IMR-90 (cell line): Measurements from ENCODE around the gene KLHL2. TPM values are rescaled to one million over a fixed set of nuclear protein-coding genes. Genes with fewer than 3 reads are reported as not detected.
A peak's percentile ranks its signal among the peaks of the same experiment; 100 is the strongest.

ENCODE experiments used
- ATAC-seq: fragments of 200-7000 bp; cut with Tn5 transposase; 2 replicates; pipeline ENCODE4 v1.9.1; 2020; ENCODE audit warnings: low read depth, mild to moderate bottlenecking, moderate library complexity
- BruUV-seq: library from RNA; stranded (reverse); fragments of 400-500 nt; replicated peaks from 2 replicates; lab custom pipeline; 2021; lab: Mats Ljungman, UMichigan
- CTCF ChIA-PET: fragments of 300-600 bp; formaldehyde crosslinking; extraction: SDS; loops from one replicate; lab custom pipeline; 2021; ENCODE audit warnings: antibody characterized with exemption; lab: Yijun Ruan, JAX
- POLR2A ChIA-PET: fragments of 300-600 bp; sonication (Branson Sonifier 250); formaldehyde crosslinking; loops from one replicate; lab custom pipeline; 2022; ENCODE audit warnings: antibody characterized with exemption; ENCODE audit not compliant: unreplicated experiment; lab: Charles Lee
- DNase-seq: peaks from one replicate; pipeline ENCODE4 v3.0.0; 2013
- H2AFZ ChIP-seq: replicated peaks from 2 replicates; pipeline ENCODE3; 2013; ENCODE audit warnings: low read length, mild to moderate bottlenecking; ENCODE audit not compliant: poor library complexity
- H2AK5ac ChIP-seq: 2 replicates; pipeline ENCODE4 v1.6.1; 2013; ENCODE audit warnings: low read depth, low read length, inconsistent platforms
- H2AK9ac ChIP-seq: replicated peaks from 2 replicates; pipeline ENCODE3; 2013; ENCODE audit warnings: mild to moderate bottlenecking, low read depth, low read length, moderate library complexity; ENCODE audit not compliant: poor library complexity
- H2BK120ac ChIP-seq: 2 replicates; pipeline ENCODE4 v1.6.1; 2013; ENCODE audit warnings: low read depth, low read length, inconsistent platforms
- H2BK15ac ChIP-seq: 3 replicates; pipeline ENCODE4 v1.6.1; 2013; ENCODE audit warnings: low read depth, low read length, inconsistent platforms
- H2BK20ac ChIP-seq: 2 replicates; pipeline ENCODE4 v1.6.1; 2013; ENCODE audit warnings: low read depth, mild to moderate bottlenecking, inconsistent platforms, low read length, moderate library complexity
- H2BK5ac ChIP-seq: 2 replicates; pipeline ENCODE4 v1.6.1; 2013; ENCODE audit warnings: mild to moderate bottlenecking, low read depth, low read length, inconsistent platforms; ENCODE audit not compliant: poor library complexity, severe bottlenecking
- H3K14ac ChIP-seq: replicated peaks from 2 replicates; pipeline ENCODE4 v1.6.1; 2013; ENCODE audit warnings: low read depth, low read length, inconsistent platforms
- H3K18ac ChIP-seq: 2 replicates; pipeline ENCODE4 v1.6.1; 2013; ENCODE audit warnings: low read depth, low read length, control low read depth
- H3K23ac ChIP-seq: 2 replicates; pipeline ENCODE4 v1.6.1; 2013; ENCODE audit warnings: low read depth, low read length, inconsistent platforms
- H3K27ac ChIP-seq: 2 replicates; pipeline ENCODE4 v1.5.1; 2013; ENCODE audit warnings: mild to moderate bottlenecking, control low read depth, low read length; ENCODE audit not compliant: insufficient read depth
- H3K27me3 ChIP-seq: 2 replicates; pipeline ENCODE4 v1.6.1; 2013; ENCODE audit warnings: low read length; ENCODE audit not compliant: control insufficient read depth, insufficient read depth
- H3K36me3 ChIP-seq: 2 replicates; pipeline ENCODE4 v1.6.1; 2013; ENCODE audit warnings: low read length, mixed read lengths; ENCODE audit not compliant: control insufficient read depth, insufficient read depth
- H3K4ac ChIP-seq: 2 replicates; pipeline ENCODE4 v1.6.1; 2013; ENCODE audit warnings: low read depth, low read length, inconsistent platforms
- H3K4me1 ChIP-seq: 2 replicates; pipeline ENCODE4 v1.6.1; 2013; ENCODE audit warnings: low read length, mixed read lengths; ENCODE audit not compliant: control insufficient read depth, insufficient read depth
- H3K4me2 ChIP-seq: 2 replicates; pipeline ENCODE4 v1.6.1; 2013; ENCODE audit warnings: low read depth, mild to moderate bottlenecking, control low read depth, low read length, moderate library complexity
- H3K4me3 ChIP-seq: 2 replicates; pipeline ENCODE4 v1.5.1; 2013; ENCODE audit warnings: low read depth, mild to moderate bottlenecking, control low read depth, low read length, moderate library complexity; ENCODE audit not compliant: insufficient read depth
- H3K56ac ChIP-seq: 2 replicates; pipeline ENCODE4 v1.6.1; 2013; ENCODE audit warnings: low read length, inconsistent platforms; ENCODE audit not compliant: insufficient read depth; ENCODE audit errors: extremely low read depth
- H3K79me1 ChIP-seq, 2 experiments: 2 replicates each; pipeline ENCODE4 v1.6.1; 2013; ENCODE audit warnings: low read length in 2 of 2, inconsistent platforms in 1 of 2, low read depth in 1 of 2
- H3K9ac ChIP-seq: 2 replicates; pipeline ENCODE4 v1.6.1; 2013; ENCODE audit warnings: low read depth, low read length, control low read depth
- H3K9me1 ChIP-seq: 2 replicates; pipeline ENCODE4 v1.6.1; 2013; ENCODE audit warnings: low read length, inconsistent platforms; ENCODE audit not compliant: insufficient read depth
- H3K9me3 ChIP-seq: 2 replicates; pipeline ENCODE4 v1.6.1; 2013; ENCODE audit warnings: low read length; ENCODE audit not compliant: control insufficient read depth, insufficient read depth
- H4K20me1 ChIP-seq: 2 replicates; pipeline ENCODE4 v1.6.1; 2013; ENCODE audit warnings: low read length, inconsistent platforms; ENCODE audit not compliant: insufficient read depth
- H4K5ac ChIP-seq: 2 replicates; pipeline ENCODE4 v1.6.1; 2013; ENCODE audit warnings: mild to moderate bottlenecking, low read depth, low read length, control low read depth
- H4K8ac ChIP-seq, 2 experiments: 2 replicates each; pipeline ENCODE4 v1.6.1; 2013; ENCODE audit warnings: low read depth in 2 of 2, low read length in 2 of 2, control low read depth in 1 of 2, inconsistent platforms in 1 of 2
- H4K91ac ChIP-seq: 2 replicates; pipeline ENCODE4 v1.6.1; 2013; ENCODE audit warnings: low read depth, low read length, inconsistent platforms; ENCODE audit not compliant: insufficient read depth
- CEBPB ChIP-seq: IDR thresholded peaks from 2 replicates; pipeline ENCODE4 v1.6.1; 2012; ENCODE audit warnings: low read depth, low read length, improper control_type of control experiment
- CHD1 ChIP-seq: IDR thresholded peaks from 2 replicates; pipeline ENCODE4 v1.6.1; 2012; ENCODE audit warnings: low read depth, low read length, improper control_type of control experiment
- FOS ChIP-seq: fragments of 150-350 bp; IDR thresholded peaks from 2 replicates; pipeline ENCODE4 v1.6.1; 2016; ENCODE audit warnings: low read depth, low read length
- MAZ ChIP-seq: IDR thresholded peaks from 2 replicates; pipeline ENCODE4 v1.6.1; 2012; ENCODE audit warnings: low read depth, mild to moderate bottlenecking, low read length, improper control_type of control experiment, moderate library complexity, borderline replicate concordance
- MXI1 ChIP-seq: IDR thresholded peaks from 2 replicates; pipeline ENCODE4 v1.6.1; 2012; ENCODE audit warnings: low read depth, mild to moderate bottlenecking, low read length, moderate library complexity, borderline replicate concordance
- NFE2L2 ChIP-seq: fragments of 150-350 bp; IDR thresholded peaks from 2 replicates; pipeline ENCODE4 v1.6.1; 2016; ENCODE audit warnings: low read depth, mild to moderate bottlenecking, low read length
- POLR2A ChIP-seq: IDR thresholded peaks from 2 replicates; pipeline ENCODE4 v1.6.1; 2012; ENCODE audit warnings: mild to moderate bottlenecking, low read depth, low read length
- RAD21 ChIP-seq: IDR thresholded peaks from 2 replicates; pipeline ENCODE4 v1.6.1; 2012; ENCODE audit warnings: low read length, improper control_type of control experiment
- RCOR1 ChIP-seq: IDR thresholded peaks from 2 replicates; pipeline ENCODE4 v1.6.1; 2012; ENCODE audit warnings: mild to moderate bottlenecking, low read length, improper control_type of control experiment; ENCODE audit not compliant: insufficient replicate concordance
- RFX5 ChIP-seq: IDR thresholded peaks from 2 replicates; pipeline ENCODE4 v1.8.0; 2012; ENCODE audit warnings: low read depth, mild to moderate bottlenecking, low read length, moderate library complexity
- SMC3 ChIP-seq: fragments of 150-350 bp; IDR thresholded peaks from 2 replicates; pipeline ENCODE4 v1.6.1; 2016; ENCODE audit warnings: low read depth, mild to moderate bottlenecking, antibody characterized with exemption, low read length, moderate library complexity
- WGBS, 2 experiments: methylation state at CpG; one replicate each; pipeline versions ENCODE4 v1.1.5 to v1.1.7; 2013; ENCODE audit warnings: missing lambda C conversion rate in 2 of 2; ENCODE audit not compliant: insufficient read length in 1 of 2; ENCODE audit errors: extremely low coverage in 2 of 2; 5-methylcytosine and 5-hydroxymethylcytosine counted together
- dilution Hi-C: fragments of 300-500 bp; cut with HindIII; formaldehyde crosslinking; loops from one replicate; pipeline ENCODE4 v1.14.3; 2018; ENCODE audit warnings: low sequenced_read_pairs; ENCODE audit not compliant: unreplicated experiment
- in situ Hi-C: fragments of 300-500 bp; cut with MboI; formaldehyde crosslinking; loops from 3 replicates; pipeline ENCODE4 v1.14.3; 2019; ENCODE audit warnings: low sequenced_read_pairs, inconsistent platforms, mixed read lengths
- intact Hi-C: fragments of 100-400 bp; cut with micrococcal nuclease; formaldehyde crosslinking; loops from 2 replicates; pipeline ENCODE4 v1.10.0; 2022
- polyA plus RNA-seq, 3 experiments: library from polyadenylated mRNA; depleted of rRNA; stranded (reverse); fragments of >200 nt; gene quantifications; 2 replicates each; pipeline ENCODE4 v1.2.3, GENCODE V29; 2012; ENCODE audit warnings: low replicate concordance in 1 of 3
- total RNA-seq: library from RNA; depleted of rRNA; stranded (reverse); fragments of >200 nt; gene quantifications from 2 replicates; pipeline ENCODE4 v1.2.3, GENCODE V29; 2012
- TF ChIP-seq, protein P1 (sequence below): conservative IDR thresholded peaks from 2 replicates; pipeline ENCODE4 v1.5.1; 2012; ENCODE audit warnings: mild to moderate bottlenecking, low read depth, low read length, improper control_type of control experiment
- TF ChIP-seq, protein P2 (sequence below): fragments of 150-350 bp; IDR thresholded peaks from 2 replicates; pipeline ENCODE4 v1.6.1; 2017; ENCODE audit warnings: mild to moderate bottlenecking, antibody characterized with exemption, low read length, low read depth

KLHL2 gene
- total and polyA plus RNA-seq, 2 of the 4 experiments (the other 2 are of a cell fraction) = 11.0 to 12.4 TPM

DNA sequence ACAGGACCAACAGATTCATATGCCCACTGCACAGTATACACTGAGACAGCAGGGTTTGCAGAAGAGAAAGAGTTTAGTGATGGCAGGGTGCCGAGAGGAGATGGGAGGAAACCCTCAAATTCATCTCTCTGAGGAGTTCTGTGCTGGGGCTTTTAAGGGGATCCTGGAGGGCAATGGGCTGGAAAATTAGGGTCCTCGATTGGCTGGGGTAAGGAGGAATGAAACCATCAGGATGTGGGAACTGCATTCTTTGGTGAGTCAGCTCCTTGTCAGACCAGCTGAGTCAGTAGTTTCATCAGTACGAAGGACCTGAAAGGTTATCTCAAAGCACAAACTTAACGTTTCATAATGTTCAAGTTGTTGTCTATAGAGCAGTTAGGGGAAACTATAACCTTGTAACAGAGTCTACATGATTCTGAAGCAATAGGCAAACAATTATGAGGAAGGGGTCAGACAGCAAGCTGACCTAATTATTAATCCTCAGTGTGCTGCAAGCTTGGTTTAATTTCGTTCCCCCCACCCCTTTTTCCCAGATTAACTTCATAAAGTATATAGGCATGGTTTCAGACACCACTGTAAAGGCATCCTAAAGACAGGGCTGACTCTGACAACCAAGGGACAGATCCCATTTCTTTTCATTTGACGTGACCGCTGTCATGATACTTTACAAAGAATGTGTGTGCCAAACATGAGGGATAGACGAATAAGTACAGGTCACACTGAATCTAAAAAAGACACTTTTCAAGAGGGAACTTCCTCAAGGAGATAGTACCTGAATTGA is 118.6 kb downstream of the KLHL2 start:
- in situ Hi-C loops (loop anchor here (25.0 kb wide), 1 partner anchor 114 kb away; the partner anchor contains the start of gene KLHL2), dilution Hi-C loops (no loop called here), intact Hi-C loops (loop anchor here (2.0 kb wide), 1 partner anchor 53 kb away; the partner anchor contains the start of gene CPE)
- no peaks in the 10 kb centered on the region for H3K36me3 ChIP-seq
- H3K79me1 ChIP-seq = peaks cover 6 to 26% of the 10 kb centered on the region in 2 experiments
- ChIA-PET CTCF (interaction anchor here (0.5 to 1.3 kb wide), 2 partner anchors 10 to 46 kb away, joined by 4 to 5 read pairs; no protein-coding TSS in a partner anchor), POLR2A (no interaction called here)
- H3K23ac ChIP-seq = peak overlapping the region; percentile 83
- H2AK5ac ChIP-seq = peak overlapping the region; percentile 77
- peak overlapping the region; percentile 78 for H3K14ac ChIP-seq
- 0 out of 2 replicates have a peak, but pooled peaks cover 4% of the 10 kb centered on the region for H3K9me1 ChIP-seq
- H3K4me3 ChIP-seq = no peak overlapping the region
- H3K9me3 ChIP-seq = no peaks in the 10 kb centered on the region
- no peaks in the 10 kb centered on the region for H3K27me3 ChIP-seq
- DNase-seq = peak; percentile 93
- peak overlapping the region; percentile 60 for H3K56ac ChIP-seq
- peak overlapping the region; percentile 92 for H2BK20ac ChIP-seq
- no TSS peak for BruUV-seq
- H4K5ac ChIP-seq = peak overlapping the region; percentile 13; the same call in 1 of the 2 replicates
- H2AFZ ChIP-seq = peak overlapping the region; percentile 83
- peak overlapping the region; percentile 85 for H3K4ac ChIP-seq
- H4K91ac ChIP-seq = peak overlapping the region; percentile 71
- H2BK15ac ChIP-seq = peak overlapping the region; percentile 90
- H3K18ac ChIP-seq = peak overlapping the region; percentile 85
- H4K20me1 ChIP-seq = no peaks in the 10 kb centered on the region
- peak overlapping the region; percentile 79 for H3K4me2 ChIP-seq
- peak overlapping the region; percentile 11 for H2AK9ac ChIP-seq
- ATAC-seq = peak; percentile 12
- H3K4me1 ChIP-seq = peaks cover 3% of the 10 kb centered on the region; the same call in 1 of the 2 replicates
- H2BK5ac ChIP-seq = peak overlapping the region; percentile 85
- peak overlapping the region; percentile 67 for H3K27ac ChIP-seq
- H4K8ac ChIP-seq = peak overlapping the region; percentile 52 to 71; a peak in 3 of 4 replicates
- no CpG with 5 or more reads among the region's 8 CpGs for WGBS, 2 experiments
- no peak overlapping the region; the same call in 1 of the 2 replicates for H3K9ac ChIP-seq
- H2BK120ac ChIP-seq = peak overlapping the region; percentile 94
- TF ChIP-seq MXI1 (no peak), CHD1 (no peak), SMC3 (no peak), RCOR1 (no peak), MAZ (0 out of 2 replicates have a peak, but pooled peaks have one; percentile 11), NFE2L2 (peak; percentile 71; the same call in 1 of the 2 replicates), CEBPB (peak; percentile 83), FOS (peak; percentile 93), POLR2A (peak; percentile 35; the same call in 1 of the 2 replicates), RFX5 (no peak), RAD21 (no peak)
- TF ChIP-seq, protein P1, sequence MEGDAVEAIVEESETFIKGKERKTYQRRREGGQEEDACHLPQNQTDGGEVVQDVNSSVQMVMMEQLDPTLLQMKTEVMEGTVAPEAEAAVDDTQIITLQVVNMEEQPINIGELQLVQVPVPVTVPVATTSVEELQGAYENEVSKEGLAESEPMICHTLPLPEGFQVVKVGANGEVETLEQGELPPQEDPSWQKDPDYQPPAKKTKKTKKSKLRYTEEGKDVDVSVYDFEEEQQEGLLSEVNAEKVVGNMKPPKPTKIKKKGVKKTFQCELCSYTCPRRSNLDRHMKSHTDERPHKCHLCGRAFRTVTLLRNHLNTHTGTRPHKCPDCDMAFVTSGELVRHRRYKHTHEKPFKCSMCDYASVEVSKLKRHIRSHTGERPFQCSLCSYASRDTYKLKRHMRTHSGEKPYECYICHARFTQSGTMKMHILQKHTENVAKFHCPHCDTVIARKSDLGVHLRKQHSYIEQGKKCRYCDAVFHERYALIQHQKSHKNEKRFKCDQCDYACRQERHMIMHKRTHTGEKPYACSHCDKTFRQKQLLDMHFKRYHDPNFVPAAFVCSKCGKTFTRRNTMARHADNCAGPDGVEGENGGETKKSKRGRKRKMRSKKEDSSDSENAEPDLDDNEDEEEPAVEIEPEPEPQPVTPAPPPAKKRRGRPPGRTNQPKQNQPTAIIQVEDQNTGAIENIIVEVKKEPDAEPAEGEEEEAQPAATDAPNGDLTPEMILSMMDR = no peak
- TF ChIP-seq, protein P2, sequence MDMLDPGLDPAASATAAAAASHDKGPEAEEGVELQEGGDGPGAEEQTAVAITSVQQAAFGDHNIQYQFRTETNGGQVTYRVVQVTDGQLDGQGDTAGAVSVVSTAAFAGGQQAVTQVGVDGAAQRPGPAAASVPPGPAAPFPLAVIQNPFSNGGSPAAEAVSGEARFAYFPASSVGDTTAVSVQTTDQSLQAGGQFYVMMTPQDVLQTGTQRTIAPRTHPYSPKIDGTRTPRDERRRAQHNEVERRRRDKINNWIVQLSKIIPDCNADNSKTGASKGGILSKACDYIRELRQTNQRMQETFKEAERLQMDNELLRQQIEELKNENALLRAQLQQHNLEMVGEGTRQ = no peak
